Raji (cell line): Measurements from ENCODE around the gene SERPINA3.

Experiments
- POLR2A ChIP-seq: IDR thresholded peaks from 2 replicates; pipeline ENCODE4 v1.6.1; 2011; ENCODE audit warnings: low read depth, low read length, control low read depth; ENCODE audit not compliant: insufficient read depth

The SERPINA3 gene

GRCh38 chr14:94597788-94598187 is 14.4 kb upstream of the SERPINA3 start:
- no peak for TF ChIP-seq POLR2A

GRCh38 chr14:94598506-94598815 is 13.7 kb upstream of the SERPINA3 start:
- no peak for TF ChIP-seq POLR2A

- no peak for TF ChIP-seq POLR2A
These were observed 13.2 kb upstream of the SERPINA3 start for GRCh38 chr14:94598816-94599655.

- TF ChIP-seq POLR2A = no peak
These were observed 12.6 kb upstream of the SERPINA3 start for GRCh38 chr14:94599656-94600004.

GRCh38 chr14:94600148-94600545 is 12.0 kb upstream of the SERPINA3 start:
- no peak for TF ChIP-seq POLR2A

GRCh38 chr14:94601884-94602391 is 10.3 kb upstream of the SERPINA3 start:
- no peak for TF ChIP-seq POLR2A

- no peak for TF ChIP-seq POLR2A
These were observed 9.5 kb upstream of the SERPINA3 start for GRCh38 chr14:94602722-94603121.

GRCh38 chr14:94605361-94605760 is 6.8 kb upstream of the SERPINA3 start:
- TF ChIP-seq POLR2A = no peak

GRCh38 chr14:94611179-94611578 is 1.0 kb upstream of the SERPINA3 start:
- no peak for TF ChIP-seq POLR2A

GRCh38 chr14:94612580-94613554 is 676 bp downstream of the SERPINA3 start:
- no peak for TF ChIP-seq POLR2A

- TF ChIP-seq POLR2A = no peak
These were observed 1.8 kb downstream of the SERPINA3 start for GRCh38 chr14:94613720-94614644.

- TF ChIP-seq POLR2A = no peak
These were observed 2.6 kb downstream of the SERPINA3 start for GRCh38 chr14:94614802-94615201.

GRCh38 chr14:94615254-94615653 is 3.1 kb downstream of the SERPINA3 start:
- TF ChIP-seq POLR2A = no peak

GRCh38 chr14:94615823-94616570 is 3.8 kb downstream of the SERPINA3 start:
- TF ChIP-seq POLR2A = no peak
